MM.1S (cell line): ENCODE data around the gene SH3RF3.

Experiments used
- DNase-seq: peaks from one replicate; pipeline ENCODE4 v3.0.0-alpha.2; 2015
- H2AFZ ChIP-seq: fragments of 300-600 bp; sonication (generic); 2 replicates; pipeline ENCODE4 v1.6.0; 2016; ENCODE audit warnings: antibody characterized with exemption, low read length
- H3F3A ChIP-seq: fragments of 300-600 bp; sonication (generic); 2 replicates; pipeline ENCODE4 v1.6.1; 2016; ENCODE audit warnings: mild to moderate bottlenecking, antibody characterized with exemption, low read length, moderate library complexity, mixed read lengths; ENCODE audit not compliant: insufficient read depth
- H3K27ac ChIP-seq: fragments of 300-600 bp; sonication (generic); 2 replicates; pipeline ENCODE4 v1.5.1; 2016; ENCODE audit warnings: mild to moderate bottlenecking, low read length
- H3K27me3 ChIP-seq: fragments of 300-600 bp; sonication (generic); replicated peaks from 2 replicates; pipeline ENCODE4 v1.6.0; 2016; ENCODE audit warnings: low read length; ENCODE audit not compliant: insufficient read depth
- H3K36me3 ChIP-seq: fragments of 300-600 bp; sonication (generic); replicated peaks from 2 replicates; pipeline ENCODE4 v1.6.1; 2016; ENCODE audit warnings: mild to moderate bottlenecking, low read length, mixed read lengths; ENCODE audit not compliant: insufficient read depth
- H3K4me1 ChIP-seq: fragments of 300-600 bp; sonication (generic); 2 replicates; pipeline ENCODE4 v1.6.1; 2016; ENCODE audit warnings: low read length, mixed read lengths
- H3K4me2 ChIP-seq: fragments of 300-600 bp; sonication (generic); 2 replicates; pipeline ENCODE4 v1.6.0; 2016; ENCODE audit warnings: low read depth, low read length
- H3K4me3 ChIP-seq: fragments of 300-600 bp; sonication (generic); 2 replicates; pipeline ENCODE4 v1.5.1; 2016; ENCODE audit warnings: low read length, mixed read lengths
- H3K79me2 ChIP-seq: fragments of 300-600 bp; sonication (generic); 2 replicates; pipeline ENCODE4 v1.6.1; 2016; ENCODE audit warnings: mixed run types, low read length, mixed read lengths
- H3K9ac ChIP-seq: fragments of 300-600 bp; sonication (generic); 2 replicates; pipeline ENCODE4 v1.6.1; 2016; ENCODE audit warnings: low read length, mixed read lengths
- H3K9me2 ChIP-seq: fragments of 300-600 bp; sonication (generic); replicated peaks from 2 replicates; pipeline ENCODE4 v1.6.1; 2016; ENCODE audit warnings: mild to moderate bottlenecking, low read length, mixed read lengths; ENCODE audit not compliant: insufficient read depth
- H3K9me3 ChIP-seq: fragments of 300-600 bp; sonication (generic); replicated peaks from 2 replicates; pipeline ENCODE4 v1.6.1; 2016; ENCODE audit warnings: mild to moderate bottlenecking, low read length, mixed read lengths; ENCODE audit not compliant: insufficient read depth
- H4K20me1 ChIP-seq: fragments of 300-600 bp; sonication (generic); 2 replicates; pipeline ENCODE4 v1.6.1; 2016; ENCODE audit warnings: mild to moderate bottlenecking, low read length, moderate library complexity, mixed read lengths; ENCODE audit not compliant: insufficient read depth
- EZH2 ChIP-seq: fragments of 300-600 bp; sonication (generic); optimal IDR thresholded peaks from 2 replicates; pipeline ENCODE3; 2017; ENCODE audit warnings: low read depth, mild to moderate bottlenecking, antibody characterized with exemption, low read length, mixed read lengths
- EZH2phosphoT487 ChIP-seq: fragments of 300-600 bp; sonication (generic); IDR thresholded peaks from 2 replicates; pipeline ENCODE4 v1.6.1; 2018; ENCODE audit warnings: antibody characterized with exemption, low read length
- TF ChIP-seq, protein P1 (sequence below): fragments of 300-600 bp; sonication (generic); IDR thresholded peaks from 2 replicates; pipeline ENCODE4 v1.5.1; 2016; ENCODE audit warnings: antibody characterized with exemption, low read length, mixed read lengths

SH3RF3 gene

DNA sequence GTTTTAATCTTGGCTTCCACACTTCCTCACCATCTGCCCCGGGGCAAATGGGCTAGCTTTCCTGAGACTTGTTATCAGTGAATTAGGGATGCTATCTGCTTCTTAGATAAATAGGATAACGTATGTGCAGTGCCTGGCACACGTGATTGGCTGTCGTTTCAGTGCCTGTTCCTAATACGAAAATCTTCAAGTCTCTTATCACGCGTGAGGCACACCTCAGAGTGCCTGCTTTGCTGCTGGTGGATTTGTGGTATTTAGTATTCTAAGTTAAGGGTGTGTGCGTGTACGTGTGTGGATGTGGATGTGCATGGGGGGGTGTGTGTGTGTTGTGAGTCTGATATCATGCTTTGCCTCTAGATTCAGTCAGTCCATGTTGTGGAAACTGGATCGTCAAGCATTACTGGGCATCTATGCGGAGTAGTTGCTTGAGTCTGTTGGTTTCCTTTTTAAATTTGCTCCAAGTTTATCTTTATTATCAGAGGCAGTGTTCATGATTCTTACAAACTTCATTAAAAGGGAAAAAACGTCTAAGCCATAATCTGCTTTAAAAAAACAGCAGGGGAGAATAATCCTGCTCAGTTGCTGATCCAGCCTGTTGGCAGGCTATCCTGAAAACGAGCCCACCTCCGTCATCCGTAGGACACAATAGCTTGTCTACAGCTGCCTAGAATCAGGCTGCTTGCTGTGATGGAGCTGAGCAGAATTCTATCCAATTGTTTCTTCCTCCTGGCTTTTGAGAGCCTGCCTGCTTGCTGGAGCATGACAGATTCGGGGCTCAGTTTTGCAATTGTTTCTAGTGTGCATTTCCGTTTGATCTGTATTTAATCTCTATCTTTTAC is 6.6 kb downstream of the SH3RF3 start:
- no peaks in the 10 kb centered on the region for H3K9me3 ChIP-seq
- H3F3A ChIP-seq = peaks cover under 1% of the 10 kb centered on the region; the same call in 1 of the 2 replicates
- 0 out of 2 replicates have a peak overlapping the region, but pooled peaks have one; percentile 9 for H3K9ac ChIP-seq
- no peak for DNase-seq
- H3K4me2 ChIP-seq = peak overlapping the region; percentile 36
- H3K27ac ChIP-seq = no peak overlapping the region
- H3K4me3 ChIP-seq = no peak overlapping the region
- H3K79me2 ChIP-seq = peaks cover 98% of the 10 kb centered on the region
- H2AFZ ChIP-seq = no peak overlapping the region
- H3K9me2 ChIP-seq = no peaks in the 10 kb centered on the region
- no peaks in the 10 kb centered on the region for H3K27me3 ChIP-seq
- H3K4me1 ChIP-seq = peaks cover 36% of the 10 kb centered on the region
- no peaks in the 10 kb centered on the region for H4K20me1 ChIP-seq
- TF ChIP-seq, protein P1, sequence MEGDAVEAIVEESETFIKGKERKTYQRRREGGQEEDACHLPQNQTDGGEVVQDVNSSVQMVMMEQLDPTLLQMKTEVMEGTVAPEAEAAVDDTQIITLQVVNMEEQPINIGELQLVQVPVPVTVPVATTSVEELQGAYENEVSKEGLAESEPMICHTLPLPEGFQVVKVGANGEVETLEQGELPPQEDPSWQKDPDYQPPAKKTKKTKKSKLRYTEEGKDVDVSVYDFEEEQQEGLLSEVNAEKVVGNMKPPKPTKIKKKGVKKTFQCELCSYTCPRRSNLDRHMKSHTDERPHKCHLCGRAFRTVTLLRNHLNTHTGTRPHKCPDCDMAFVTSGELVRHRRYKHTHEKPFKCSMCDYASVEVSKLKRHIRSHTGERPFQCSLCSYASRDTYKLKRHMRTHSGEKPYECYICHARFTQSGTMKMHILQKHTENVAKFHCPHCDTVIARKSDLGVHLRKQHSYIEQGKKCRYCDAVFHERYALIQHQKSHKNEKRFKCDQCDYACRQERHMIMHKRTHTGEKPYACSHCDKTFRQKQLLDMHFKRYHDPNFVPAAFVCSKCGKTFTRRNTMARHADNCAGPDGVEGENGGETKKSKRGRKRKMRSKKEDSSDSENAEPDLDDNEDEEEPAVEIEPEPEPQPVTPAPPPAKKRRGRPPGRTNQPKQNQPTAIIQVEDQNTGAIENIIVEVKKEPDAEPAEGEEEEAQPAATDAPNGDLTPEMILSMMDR = no peak
- TF ChIP-seq EZH2phosphoT487 (no peak), EZH2 (no peak)
- no peaks in the 10 kb centered on the region for H3K36me3 ChIP-seq

DNA sequence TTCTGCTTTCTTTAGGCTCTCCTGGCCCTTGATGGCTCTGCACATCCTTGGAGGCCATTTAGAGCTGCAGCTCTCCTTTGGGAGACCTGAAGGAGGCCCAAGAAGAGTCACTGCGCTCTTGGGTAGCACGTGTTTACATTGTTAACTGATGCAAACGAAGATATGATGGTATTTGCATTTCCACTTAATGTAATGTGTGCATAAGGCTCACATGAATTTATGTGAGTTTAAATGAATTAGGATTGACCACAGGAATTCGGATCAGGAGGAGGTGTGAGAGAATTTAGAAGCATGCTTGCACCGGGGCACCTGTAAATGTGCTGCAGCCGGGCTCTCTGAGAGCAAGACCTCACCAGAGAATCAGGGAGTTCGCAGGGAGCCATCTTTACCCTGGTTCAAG is 7.5 kb downstream of the SH3RF3 start:
- H4K20me1 ChIP-seq = no peaks in the 10 kb centered on the region
- peaks cover 98% of the 10 kb centered on the region for H3K79me2 ChIP-seq
- H3F3A ChIP-seq = no peaks in the 10 kb centered on the region; the same call in 1 of the 2 replicates

DNA sequence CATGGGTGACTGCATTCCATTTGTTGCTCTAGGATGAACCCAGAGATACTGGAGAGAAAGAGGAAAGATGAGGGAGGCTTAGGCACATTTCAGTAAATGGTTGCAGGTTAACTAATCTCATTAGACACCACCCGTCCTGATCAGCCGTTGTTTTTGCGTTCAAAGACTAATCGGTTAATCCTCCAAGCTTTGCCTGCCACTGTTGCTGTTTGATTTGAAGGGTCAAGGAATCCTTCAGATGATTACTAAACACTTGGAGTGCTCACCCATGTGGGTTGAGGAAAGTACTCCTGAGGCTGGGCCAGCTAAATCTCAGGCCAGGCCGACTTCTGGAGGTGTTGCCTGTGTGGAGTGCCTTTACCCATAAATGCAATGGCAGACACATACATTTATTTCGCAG is 8.6 kb downstream of the SH3RF3 start:
- Histone ChIP-seq H3K27me3 (no peaks in the 10 kb centered on the region), H3K36me3 (no peaks in the 10 kb centered on the region), H3F3A (no peaks in the 10 kb centered on the region; the same call in 1 of the 2 replicates), H3K9ac (no peak overlapping the region), H3K4me1 (peaks cover 27% of the 10 kb centered on the region), H4K20me1 (no peaks in the 10 kb centered on the region), H3K9me2 (no peaks in the 10 kb centered on the region), H3K79me2 (peaks cover 98% of the 10 kb centered on the region), H3K27ac (no peak overlapping the region), H3K4me2 (no peak overlapping the region), H3K4me3 (no peak overlapping the region), H2AFZ (no peak overlapping the region), H3K9me3 (no peaks in the 10 kb centered on the region)
- no peak for DNase-seq
- TF ChIP-seq, protein P1 = no peak
- TF ChIP-seq EZH2phosphoT487 (no peak), EZH2 (no peak)

More for the DNA sequence above, 7.5 kb downstream of the SH3RF3 start:
- H3K27me3 ChIP-seq = no peaks in the 10 kb centered on the region
- H3K27ac ChIP-seq = no peak overlapping the region
- no peak for DNase-seq
- H3K4me2 ChIP-seq = no peak overlapping the region
- TF ChIP-seq EZH2phosphoT487 (no peak), EZH2 (no peak)
- TF ChIP-seq, protein P1 = no peak
- H3K36me3 ChIP-seq = no peaks in the 10 kb centered on the region
- H2AFZ ChIP-seq = no peak overlapping the region
- H3K4me1 ChIP-seq = peaks cover 33% of the 10 kb centered on the region
- H3K9me2 ChIP-seq = no peaks in the 10 kb centered on the region
- no peak overlapping the region for H3K4me3 ChIP-seq
- no peak overlapping the region for H3K9ac ChIP-seq
- no peaks in the 10 kb centered on the region for H3K9me3 ChIP-seq
